ENCODE measurements around the gene MTHFD2L.

Gene MTHFD2L

GRCh38 chr4:74258963-74259362 is 101.0 kb downstream of the MTHFD2L start:
- no peak for DNase-seq

GRCh38 chr4:74260036-74260435 is 102.1 kb downstream of the MTHFD2L start:
- no peak for DNase-seq

- DNase-seq: no peak
Measured at GRCh38 chr4:74262522-74262921, 104.6 kb downstream of the MTHFD2L start.

GRCh38 chr4:74263551-74263950 is 105.6 kb downstream of the MTHFD2L start:
- no peak for DNase-seq

GRCh38 chr4:74266081-74266480 is 108.2 kb downstream of the MTHFD2L start:
- DNase-seq: no peak

GRCh38 chr4:74267998-74268606 is 110.2 kb downstream of the MTHFD2L start:
- DNase-seq: peak; percentile 49

GRCh38 chr4:74268643-74269042 is 110.7 kb downstream of the MTHFD2L start:
- DNase-seq: no peak

GRCh38 chr4:74278490-74278889 is 120.6 kb downstream of the MTHFD2L start:
- no peak for DNase-seq

- DNase-seq: no peak
Measured at GRCh38 chr4:74279716-74280115, 121.8 kb downstream of the MTHFD2L start.

GRCh38 chr4:74282926-74283325 is 125.0 kb downstream of the MTHFD2L start:
- no peak for DNase-seq

- no peak for DNase-seq
Measured at GRCh38 chr4:74283614-74284013, 125.7 kb downstream of the MTHFD2L start.

- DNase-seq: no peak
Measured at GRCh38 chr4:74284053-74284452, 126.1 kb downstream of the MTHFD2L start.

- no peak for DNase-seq
Measured at GRCh38 chr4:74287164-74287563, 129.2 kb downstream of the MTHFD2L start.

- no peak for DNase-seq
Measured at GRCh38 chr4:74287791-74288190, 129.9 kb downstream of the MTHFD2L start.

GRCh38 chr4:74291471-74291870 is 133.6 kb downstream of the MTHFD2L start:
- DNase-seq: no peak

- DNase-seq: no peak
Measured at GRCh38 chr4:74292111-74292870, 134.4 kb downstream of the MTHFD2L start.

GRCh38 chr4:74293558-74293957 is 135.6 kb downstream of the MTHFD2L start:
- no peak for DNase-seq

GRCh38 chr4:74294681-74295080 is 136.8 kb downstream of the MTHFD2L start:
- DNase-seq: no peak

- DNase-seq: no peak
Measured at GRCh38 chr4:74297539-74297938, 139.6 kb downstream of the MTHFD2L start.

- no peak for DNase-seq
Measured at GRCh38 chr4:74304095-74304625, 146.2 kb downstream of the MTHFD2L start.

- DNase-seq: no peak
Measured at GRCh38 chr4:74305000-74305399, 147.1 kb downstream of the MTHFD2L start.

- DNase-seq: no peak
Measured at GRCh38 chr4:74307170-74307569, 149.3 kb downstream of the MTHFD2L start.

- DNase-seq: no peak
Measured at GRCh38 chr4:74308215-74308614, 150.3 kb downstream of the MTHFD2L start, which contains the start of gene EPGN. TSS of gene EPGN (plus strand) at chr4:74308470. CDS start at chr4:74308534, 64 bp downstream.

- DNase-seq: no peak
Measured at GRCh38 chr4:74309223-74309622, 151.3 kb downstream of the MTHFD2L start.

Data from NCI-H146 (cell line).